Measurements from ENCODE around the gene MSRB2. TPM values are rescaled to one million over a fixed set of nuclear protein-coding genes. Genes with fewer than 3 reads are reported as not detected.
"Not testable (repeated sequence)": the region's sequence is repeated elsewhere in the genome, so short reads cannot be mapped to it uniquely, and the experiment has no call there.

The MSRB2 gene
- total RNA-seq, 1 experiment from 2014 or later: 24.7 TPM

GRCh38 chr10:23070092-23070912, 25.1 kb upstream of the MSRB2 start:
- not testable (repeated sequence) for DNase-seq (ENCODE audit: low spot score)

GRCh38 chr10:23070913-23071218, 24.5 kb upstream of the MSRB2 start:
- no peak for DNase-seq (ENCODE audit: low spot score)

- not testable (repeated sequence) for DNase-seq (ENCODE audit: low spot score)
Measured at GRCh38 chr10:23072593-23072992, 22.8 kb upstream of the MSRB2 start.

GRCh38 chr10:23073527-23073926, 21.9 kb upstream of the MSRB2 start:
- DNase-seq (ENCODE audit: low spot score): no peak

GRCh38 chr10:23075672-23076071, 19.7 kb upstream of the MSRB2 start:
- DNase-seq (ENCODE audit: low spot score): no peak

GRCh38 chr10:23078114-23078513, 17.3 kb upstream of the MSRB2 start:
- no peak for DNase-seq (ENCODE audit: low spot score)

GRCh38 chr10:23079700-23080099, 15.7 kb upstream of the MSRB2 start:
- no peak for DNase-seq (ENCODE audit: low spot score)

GRCh38 chr10:23080262-23080661, 15.1 kb upstream of the MSRB2 start:
- no peak for DNase-seq (ENCODE audit: low spot score)

GRCh38 chr10:23081221-23081750, 14.1 kb upstream of the MSRB2 start:
- no peak for DNase-seq (ENCODE audit: low spot score)

GRCh38 chr10:23081891-23082290, 13.5 kb upstream of the MSRB2 start:
- DNase-seq (ENCODE audit: low spot score): peak; percentile 3

- no peak for DNase-seq (ENCODE audit: low spot score)
Measured at GRCh38 chr10:23088609-23089008, 6.8 kb upstream of the MSRB2 start.

- DNase-seq (ENCODE audit: low spot score): no peak
Measured at GRCh38 chr10:23094786-23095403, 484 bp upstream of the MSRB2 start.

- peak; percentile 55 for DNase-seq (ENCODE audit: low spot score)
Measured at GRCh38 chr10:23095966-23096801, 805 bp downstream of the MSRB2 start.

- peak; percentile 6 for DNase-seq (ENCODE audit: low spot score)
Measured at GRCh38 chr10:23096802-23097549, 1.6 kb downstream of the MSRB2 start.

GRCh38 chr10:23099079-23099478, 3.7 kb downstream of the MSRB2 start:
- no peak for DNase-seq (ENCODE audit: low spot score)

GRCh38 chr10:23099816-23100215, 4.4 kb downstream of the MSRB2 start:
- peak; percentile 82 for DNase-seq (ENCODE audit: low spot score)

- DNase-seq (ENCODE audit: low spot score): no peak
Measured at GRCh38 chr10:23100331-23101030, 5.1 kb downstream of the MSRB2 start.

- no peak for DNase-seq (ENCODE audit: low spot score)
Measured at GRCh38 chr10:23106331-23107072, 11.1 kb downstream of the MSRB2 start.

GRCh38 chr10:23110722-23111516, 15.5 kb downstream of the MSRB2 start:
- DNase-seq (ENCODE audit: low spot score): no peak
